ENCODE measurements around the gene IGFBPL1. TPM values are rescaled to one million over a fixed set of nuclear protein-coding genes. Genes with fewer than 3 reads are reported as not detected.

Gene IGFBPL1
- total and polyA plus RNA-seq, 2 of the 13 experiments (the other 11 are each of a cell fraction or from before 2014, with no cell fraction given) = 0.24 TPM; not detected in 1

- TF ChIP-seq, protein P1, sequence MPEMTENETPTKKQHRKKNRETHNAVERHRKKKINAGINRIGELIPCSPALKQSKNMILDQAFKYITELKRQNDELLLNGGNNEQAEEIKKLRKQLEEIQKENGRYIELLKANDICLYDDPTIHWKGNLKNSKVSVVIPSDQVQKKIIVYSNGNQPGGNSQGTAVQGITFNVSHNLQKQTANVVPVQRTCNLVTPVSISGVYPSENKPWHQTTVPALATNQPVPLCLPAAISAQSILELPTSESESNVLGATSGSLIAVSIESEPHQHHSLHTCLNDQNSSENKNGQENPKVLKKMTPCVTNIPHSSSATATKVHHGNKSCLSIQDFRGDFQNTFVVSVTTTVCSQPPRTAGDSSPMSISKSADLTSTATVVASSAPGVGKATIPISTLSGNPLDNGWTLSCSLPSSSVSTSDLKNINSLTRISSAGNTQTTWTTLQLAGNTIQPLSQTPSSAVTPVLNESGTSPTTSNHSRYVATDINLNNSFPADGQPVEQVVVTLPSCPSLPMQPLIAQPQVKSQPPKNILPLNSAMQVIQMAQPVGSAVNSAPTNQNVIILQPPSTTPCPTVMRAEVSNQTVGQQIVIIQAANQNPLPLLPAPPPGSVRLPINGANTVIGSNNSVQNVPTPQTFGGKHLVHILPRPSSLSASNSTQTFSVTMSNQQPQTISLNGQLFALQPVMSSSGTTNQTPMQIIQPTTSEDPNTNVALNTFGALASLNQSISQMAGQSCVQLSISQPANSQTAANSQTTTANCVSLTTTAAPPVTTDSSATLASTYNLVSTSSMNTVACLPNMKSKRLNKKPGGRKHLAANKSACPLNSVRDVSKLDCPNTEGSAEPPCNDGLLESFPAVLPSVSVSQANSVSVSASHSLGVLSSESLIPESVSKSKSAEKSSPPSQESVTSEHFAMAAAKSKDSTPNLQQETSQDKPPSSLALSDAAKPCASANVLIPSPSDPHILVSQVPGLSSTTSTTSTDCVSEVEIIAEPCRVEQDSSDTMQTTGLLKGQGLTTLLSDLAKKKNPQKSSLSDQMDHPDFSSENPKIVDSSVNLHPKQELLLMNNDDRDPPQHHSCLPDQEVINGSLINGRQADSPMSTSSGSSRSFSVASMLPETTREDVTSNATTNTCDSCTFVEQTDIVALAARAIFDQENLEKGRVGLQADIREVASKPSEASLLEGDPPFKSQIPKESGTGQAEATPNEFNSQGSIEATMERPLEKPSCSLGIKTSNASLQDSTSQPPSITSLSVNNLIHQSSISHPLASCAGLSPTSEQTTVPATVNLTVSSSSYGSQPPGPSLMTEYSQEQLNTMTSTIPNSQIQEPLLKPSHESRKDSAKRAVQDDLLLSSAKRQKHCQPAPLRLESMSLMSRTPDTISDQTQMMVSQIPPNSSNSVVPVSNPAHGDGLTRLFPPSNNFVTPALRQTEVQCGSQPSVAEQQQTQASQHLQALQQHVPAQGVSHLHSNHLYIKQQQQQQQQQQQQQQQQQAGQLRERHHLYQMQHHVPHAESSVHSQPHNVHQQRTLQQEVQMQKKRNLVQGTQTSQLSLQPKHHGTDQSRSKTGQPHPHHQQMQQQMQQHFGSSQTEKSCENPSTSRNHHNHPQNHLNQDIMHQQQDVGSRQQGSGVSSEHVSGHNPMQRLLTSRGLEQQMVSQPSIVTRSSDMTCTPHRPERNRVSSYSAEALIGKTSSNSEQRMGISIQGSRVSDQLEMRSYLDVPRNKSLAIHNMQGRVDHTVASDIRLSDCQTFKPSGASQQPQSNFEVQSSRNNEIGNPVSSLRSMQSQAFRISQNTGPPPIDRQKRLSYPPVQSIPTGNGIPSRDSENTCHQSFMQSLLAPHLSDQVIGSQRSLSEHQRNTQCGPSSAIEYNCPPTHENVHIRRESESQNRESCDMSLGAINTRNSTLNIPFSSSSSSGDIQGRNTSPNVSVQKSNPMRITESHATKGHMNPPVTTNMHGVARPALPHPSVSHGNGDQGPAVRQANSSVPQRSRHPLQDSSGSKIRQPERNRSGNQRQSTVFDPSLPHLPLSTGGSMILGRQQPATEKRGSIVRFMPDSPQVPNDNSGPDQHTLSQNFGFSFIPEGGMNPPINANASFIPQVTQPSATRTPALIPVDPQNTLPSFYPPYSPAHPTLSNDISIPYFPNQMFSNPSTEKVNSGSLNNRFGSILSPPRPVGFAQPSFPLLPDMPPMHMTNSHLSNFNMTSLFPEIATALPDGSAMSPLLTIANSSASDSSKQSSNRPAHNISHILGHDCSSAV (CRISPR knock-in tag; IDR thresholded peaks at IDR 0.05; ENCODE audit: borderline replicate concordance) = no peak
- TF ChIP-seq UBTF (CRISPR knock-in tag; IDR thresholded peaks at IDR 0.05) (no peak), ZNF775 (CRISPR knock-in tag; IDR thresholded peaks at IDR 0.05; ENCODE audit: borderline replicate concordance) (no peak), FOSL2 (CRISPR knock-in tag; IDR thresholded peaks at IDR 0.05) (peak; percentile 46), NFIB (CRISPR knock-in tag; IDR thresholded peaks at IDR 0.05; ENCODE audit: borderline replicate concordance) (no peak), KLF16 (CRISPR knock-in tag; IDR thresholded peaks at IDR 0.05) (no peak), CBX1 (IDR thresholded peaks at IDR 0.05; ENCODE audit: low read depth) (no peak), ZNF224 (CRISPR knock-in tag; IDR thresholded peaks at IDR 0.05) (no peak), GATA4 (IDR thresholded peaks at IDR 0.05; ENCODE audit: borderline replicate concordance, low read depth) (no peak), AGO1 (IDR thresholded peaks at IDR 0.05; ENCODE audit: low read depth, low read length, poor library complexity, severe bottlenecking) (no peak), SALL2 (CRISPR knock-in tag; IDR thresholded peaks at IDR 0.05) (no peak), LCORL (IDR thresholded peaks at IDR 0.05) (no peak), LCORL (CRISPR knock-in tag; IDR thresholded peaks at IDR 0.05) (peak; percentile 66; the same call in 1 of the 2 replicates)
- TF ChIP-seq, protein P2, sequence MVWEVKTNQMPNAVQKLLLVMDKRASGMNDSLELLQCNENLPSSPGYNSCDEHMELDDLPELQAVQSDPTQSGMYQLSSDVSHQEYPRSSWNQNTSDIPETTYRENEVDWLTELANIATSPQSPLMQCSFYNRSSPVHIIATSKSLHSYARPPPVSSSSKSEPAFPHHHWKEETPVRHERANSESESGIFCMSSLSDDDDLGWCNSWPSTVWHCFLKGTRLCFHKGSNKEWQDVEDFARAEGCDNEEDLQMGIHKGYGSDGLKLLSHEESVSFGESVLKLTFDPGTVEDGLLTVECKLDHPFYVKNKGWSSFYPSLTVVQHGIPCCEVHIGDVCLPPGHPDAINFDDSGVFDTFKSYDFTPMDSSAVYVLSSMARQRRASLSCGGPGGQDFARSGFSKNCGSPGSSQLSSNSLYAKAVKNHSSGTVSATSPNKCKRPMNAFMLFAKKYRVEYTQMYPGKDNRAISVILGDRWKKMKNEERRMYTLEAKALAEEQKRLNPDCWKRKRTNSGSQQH (CRISPR knock-in tag; IDR thresholded peaks at IDR 0.05; ENCODE audit: low read depth) = no peak
Measured at GRCh38 chr9:38386319-38386895, 37.8 kb downstream of the IGFBPL1 start (continued).

All from HepG2 (cell line).